Ectodermal cell (in vitro differentiated cells): ENCODE data around the gene CCDC137. TPM values are rescaled to one million over a fixed set of nuclear protein-coding genes. Genes with fewer than 3 reads are reported as not detected.
"Not testable (repeated sequence)": the region's sequence is repeated elsewhere in the genome, so short reads cannot be mapped to it uniquely, and the experiment has no call there.

Experiments
- H3K27ac ChIP-seq: 2 replicates; pipeline ENCODE4 v1.7.0; 2013; ENCODE audit warnings: mild to moderate bottlenecking, low read depth, low read length; ENCODE audit not compliant: insufficient read depth, poor library complexity, severe bottlenecking
- H3K27me3 ChIP-seq: 2 replicates; pipeline ENCODE4 v1.7.0; 2013; ENCODE audit warnings: mild to moderate bottlenecking, low read length; ENCODE audit not compliant: insufficient read depth, control insufficient read depth, poor library complexity, severe bottlenecking
- H3K36me3 ChIP-seq: one replicate; pipeline ENCODE4 v1.7.0; 2013; ENCODE audit warnings: low read length; ENCODE audit not compliant: control insufficient read depth, insufficient read depth
- H3K4me1 ChIP-seq: one replicate; pipeline ENCODE4 v1.7.0; 2013; ENCODE audit warnings: low read length; ENCODE audit not compliant: control insufficient read depth, insufficient read depth
- H3K4me3 ChIP-seq: 2 replicates; pipeline ENCODE4 v1.7.0; 2013; ENCODE audit warnings: low read depth, low read length, control low read depth; ENCODE audit not compliant: insufficient read depth
- H3K9me3 ChIP-seq: 2 replicates; pipeline ENCODE4 v1.7.0; 2013; ENCODE audit warnings: mild to moderate bottlenecking, low read length, moderate library complexity; ENCODE audit not compliant: control insufficient read depth
- WGBS, 2 experiments: methylation state at CpG; one replicate each; pipeline ENCODE4 v1.1.7; 2013; ENCODE audit warnings: missing lambda C conversion rate in 2 of 2; 5-methylcytosine and 5-hydroxymethylcytosine counted together
- polyA plus RNA-seq, 4 experiments: library from polyadenylated mRNA; stranded (reverse); fragments of 50-300 nt; gene quantifications; one replicate each; pipeline ENCODE4 v1.2.3, GENCODE V29; 2013

Gene CCDC137, protein sequence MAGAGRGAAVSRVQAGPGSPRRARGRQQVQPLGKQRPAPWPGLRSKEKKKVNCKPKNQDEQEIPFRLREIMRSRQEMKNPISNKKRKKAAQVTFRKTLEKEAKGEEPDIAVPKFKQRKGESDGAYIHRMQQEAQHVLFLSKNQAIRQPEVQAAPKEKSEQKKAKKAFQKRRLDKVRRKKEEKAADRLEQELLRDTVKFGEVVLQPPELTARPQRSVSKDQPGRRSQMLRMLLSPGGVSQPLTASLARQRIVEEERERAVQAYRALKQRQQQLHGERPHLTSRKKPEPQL
- polyA plus RNA-seq (2013, experiment 1 of 4): 39.7 TPM
- polyA plus RNA-seq (2013, experiment 2 of 4): 34.3 TPM
- polyA plus RNA-seq (2013, experiment 3 of 4): 30.9 TPM
- polyA plus RNA-seq (2013, experiment 4 of 4): 32.6 TPM

DNA sequence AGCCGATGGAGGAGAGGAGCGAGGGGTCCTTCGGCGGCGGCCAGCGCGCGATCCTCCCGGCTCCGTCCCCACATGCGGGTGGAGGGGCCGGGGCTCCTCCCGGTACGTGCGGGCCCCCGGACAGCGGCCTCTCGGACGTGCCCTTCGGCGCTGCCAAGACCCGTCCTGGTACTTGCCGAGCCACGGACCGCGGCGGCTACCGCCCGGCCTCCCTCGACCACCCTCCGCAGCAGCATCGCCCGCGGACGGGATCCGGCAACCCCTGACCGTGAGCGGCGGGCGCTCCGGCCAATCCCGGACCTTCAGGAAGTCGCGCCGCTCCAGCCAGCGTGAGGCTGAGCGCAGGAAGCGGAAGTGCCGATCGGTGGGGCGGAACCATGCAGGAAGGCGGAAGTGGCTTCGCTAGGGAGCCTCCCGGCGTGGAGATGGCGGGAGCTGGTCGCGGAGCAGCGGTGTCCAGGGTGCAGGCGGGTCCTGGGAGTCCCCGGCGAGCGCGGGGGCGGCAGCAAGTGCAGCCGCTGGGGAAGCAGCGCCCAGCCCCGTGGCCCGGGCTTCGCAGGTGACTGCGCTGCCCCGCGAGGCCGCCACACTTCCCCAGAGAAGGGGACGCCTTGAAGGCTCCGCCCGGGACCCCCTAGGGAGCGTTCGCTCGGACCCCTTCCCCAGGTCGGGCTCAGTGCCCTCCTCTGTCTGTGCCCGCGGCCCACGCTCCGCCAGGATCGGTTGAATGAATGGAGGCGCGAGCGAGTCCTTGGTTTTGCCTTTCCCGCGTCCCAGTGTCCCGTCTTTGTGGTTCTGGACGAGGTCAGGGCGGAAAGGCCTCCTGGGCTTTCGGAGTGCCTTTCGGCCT lies at the start of gene CCDC137, which contains the start of gene OXLD1:
TSS of gene CCDC137 (plus strand) at position 396 of the 850 bp plus-strand sequence. CDS start at position 426, 30 bp downstream.
TSS of gene OXLD1 (minus strand) at position 264 of the 850 bp plus-strand sequence. CDS start at position 236, 28 bp downstream.
- peak within 1 kb of the TSS; percentile 50 for H3K27ac ChIP-seq
- peak within 1 kb of the TSS; percentile 97 for H3K4me3 ChIP-seq
- peaks cover 5% of the 10 kb centered on the region for H3K4me1 ChIP-seq
- H3K27me3 ChIP-seq: no peaks in the 10 kb centered on the region
- H3K36me3 ChIP-seq: peaks cover 24% of the 10 kb centered on the region
- WGBS, 2 experiments: 0 to 1% methylated on average over 96 of the region's 96 CpGs
- H3K9me3 ChIP-seq: no peaks in the 10 kb centered on the region

DNA sequence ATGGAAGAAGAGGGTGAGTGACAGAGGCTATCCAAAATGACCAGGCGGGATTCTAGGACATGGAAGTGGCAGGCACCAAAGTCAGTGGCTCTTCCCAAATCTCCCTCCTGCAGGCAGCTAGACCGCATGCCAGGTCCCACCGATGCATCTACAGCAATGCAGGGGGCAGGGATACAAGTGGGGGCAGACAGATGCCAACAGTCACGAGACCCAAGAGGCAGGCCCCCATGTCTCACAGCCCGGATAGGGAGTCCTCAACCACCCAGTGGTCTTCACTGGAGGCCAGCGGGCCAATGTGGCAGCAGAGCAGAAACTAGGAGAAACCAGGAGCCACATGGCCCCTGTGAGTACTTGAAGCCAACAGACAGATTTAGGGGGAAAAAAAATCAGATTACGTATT lies 49.7 kb upstream of the CCDC137 start:
- Histone ChIP-seq H3K27me3 (no peaks in the 10 kb centered on the region), H3K4me1 (no peaks in the 10 kb centered on the region), H3K27ac (no peak overlapping the region), H3K36me3 (peaks cover 45% of the 10 kb centered on the region), H3K4me3 (no peak overlapping the region), H3K9me3 (no peaks in the 10 kb centered on the region)
- WGBS, 2 experiments: 41 to 48% methylated on average over 6 to 7 of the region's 7 CpGs

DNA sequence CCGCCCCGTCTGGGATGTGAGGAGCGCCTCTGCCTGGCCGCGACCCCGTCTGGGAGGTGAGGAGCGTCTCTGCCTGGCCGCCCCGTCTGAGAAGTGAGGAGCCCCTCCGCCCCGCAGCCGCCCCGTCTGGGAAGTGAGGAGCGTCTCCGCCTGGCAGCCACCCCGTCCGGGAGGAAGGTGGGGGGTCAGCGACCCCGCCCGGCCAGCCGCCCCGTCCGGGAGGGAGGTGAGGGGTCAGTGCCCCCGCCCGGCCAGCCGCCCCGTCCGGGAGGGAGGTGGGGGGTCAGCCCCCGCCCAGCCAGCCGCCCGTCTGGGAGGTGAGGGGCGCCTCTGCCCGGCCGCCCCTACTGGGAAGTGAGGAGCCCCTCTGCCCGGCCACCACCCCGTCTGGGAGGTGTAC lies 48.2 kb upstream of the CCDC137 start:
- H3K36me3 ChIP-seq: peaks cover 40% of the 10 kb centered on the region
- H3K4me3 ChIP-seq, H3K27ac ChIP-seq, H3K9me3 ChIP-seq, H3K27me3 ChIP-seq, H3K4me1 ChIP-seq: not testable (repeated sequence)
- WGBS, 2 experiments: 99% methylated on average over 13 to 17 of the region's 36 CpGs

DNA sequence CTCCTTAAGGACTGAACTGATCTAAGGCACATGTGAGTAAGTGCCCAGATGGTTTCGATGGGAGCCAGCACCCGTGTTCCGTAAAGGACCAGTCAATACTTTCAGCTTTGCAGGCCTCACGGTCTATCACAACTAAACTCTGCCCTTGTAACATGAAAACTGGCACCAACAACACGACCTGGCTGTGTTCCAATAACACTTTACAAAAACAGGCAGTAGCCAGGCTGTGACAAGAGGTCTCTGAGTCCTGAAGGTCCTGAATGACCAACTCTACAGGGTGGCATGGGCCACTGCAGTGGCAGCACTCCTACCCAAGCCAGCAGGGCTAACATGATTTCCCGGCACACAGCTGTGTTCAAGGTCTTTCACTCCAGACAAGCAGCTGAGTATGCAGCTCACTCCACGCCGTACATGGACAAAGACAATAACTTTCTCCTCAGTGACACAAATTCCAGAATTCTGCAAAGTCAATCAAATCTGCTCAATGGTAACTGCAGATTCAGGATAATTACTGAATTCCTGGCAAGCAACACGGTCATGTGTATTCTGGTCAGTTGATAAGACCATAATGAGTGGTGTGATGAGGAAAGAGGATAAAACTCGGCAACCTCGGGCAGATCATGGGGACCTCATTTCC lies 44.9 kb upstream of the CCDC137 start:
- peaks cover 59% of the 10 kb centered on the region for H3K36me3 ChIP-seq
- no peaks in the 10 kb centered on the region for H3K27me3 ChIP-seq
- H3K4me3 ChIP-seq: no peak overlapping the region
- no peak overlapping the region for H3K27ac ChIP-seq
- no peaks in the 10 kb centered on the region for H3K4me1 ChIP-seq
- whole genome bisulfite sequencing, 2 experiments: 94 to 95% methylated on average over 11 of the region's 11 CpGs
- H3K9me3 ChIP-seq: no peaks in the 10 kb centered on the region

DNA sequence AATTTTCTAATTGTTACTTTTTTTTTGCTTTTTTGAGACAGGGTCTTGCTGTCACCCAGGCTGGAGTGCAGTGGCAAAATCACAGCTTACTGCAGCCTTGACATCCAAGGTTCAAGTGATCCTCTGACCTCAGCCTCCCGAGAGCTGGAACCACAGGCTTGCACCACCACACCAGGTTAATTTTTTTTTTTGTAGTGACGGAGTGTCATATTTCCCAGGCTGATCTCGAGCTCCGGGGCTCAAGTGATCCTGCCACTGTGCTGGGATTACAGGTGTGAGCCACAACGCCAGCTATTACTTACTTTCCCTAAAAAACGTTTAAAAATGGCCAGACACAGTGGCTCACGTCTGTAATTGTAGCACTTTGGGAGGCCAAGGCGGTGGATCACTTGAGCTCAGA lies 36.3 kb upstream of the CCDC137 start:
- Histone ChIP-seq H3K4me3 (no peak overlapping the region), H3K27ac (no peak overlapping the region), H3K36me3 (peaks cover 26% of the 10 kb centered on the region), H3K9me3 (no peaks in the 10 kb centered on the region), H3K4me1 (peaks cover 1% of the 10 kb centered on the region), H3K27me3 (no peaks in the 10 kb centered on the region)
- WGBS, 2 experiments: 90 to 96% methylated on average over 8 of the region's 8 CpGs

DNA sequence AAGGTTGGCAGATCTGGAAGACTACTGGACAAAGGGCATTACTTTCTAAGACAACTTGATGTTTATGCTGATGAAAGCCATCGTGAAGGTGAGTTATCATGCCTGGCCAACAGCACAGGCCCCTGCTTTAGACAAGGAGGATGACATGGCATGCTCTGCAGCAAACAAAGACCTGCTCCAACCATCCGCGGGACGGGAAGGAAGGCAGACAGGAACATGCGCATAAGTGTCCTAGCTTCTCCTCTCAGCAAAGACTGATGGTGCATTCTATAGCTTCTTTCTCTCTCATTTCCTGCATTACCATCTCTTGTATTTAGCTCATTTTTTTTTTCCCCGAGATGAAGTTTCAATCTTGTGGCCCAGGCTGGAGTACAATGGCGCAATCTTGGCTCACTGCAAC lies 35.1 kb upstream of the CCDC137 start:
- H3K4me1 ChIP-seq: peaks cover 7% of the 10 kb centered on the region
- no peak overlapping the region for H3K4me3 ChIP-seq
- no peaks in the 10 kb centered on the region for H3K27me3 ChIP-seq
- WGBS, 2 experiments: 82% methylated on average over 7 of the region's 7 CpGs
- H3K36me3 ChIP-seq: peaks cover 16% of the 10 kb centered on the region
- no peaks in the 10 kb centered on the region for H3K9me3 ChIP-seq
- no peak overlapping the region for H3K27ac ChIP-seq

DNA sequence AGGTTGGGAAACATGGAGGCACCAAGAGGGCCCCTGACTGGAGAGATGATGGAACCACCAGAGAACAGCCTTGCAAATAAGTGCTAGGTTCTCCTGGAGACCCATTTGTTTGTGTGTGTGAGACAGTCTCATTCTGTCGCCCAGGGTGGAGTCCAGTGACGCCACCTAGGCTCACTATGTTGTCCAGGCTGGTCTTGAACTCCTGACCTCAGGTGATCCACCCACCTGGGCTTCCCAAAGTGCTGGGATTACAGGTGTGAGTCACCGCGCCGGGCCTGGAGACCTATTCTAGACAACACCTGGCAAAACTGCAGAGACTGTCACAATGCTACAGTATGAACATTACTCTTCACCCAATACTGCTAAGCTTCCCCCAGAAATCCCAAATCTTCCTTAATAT lies 31.1 kb upstream of the CCDC137 start:
- no peak overlapping the region for H3K27ac ChIP-seq
- H3K27me3 ChIP-seq: no peaks in the 10 kb centered on the region
- no peak overlapping the region for H3K4me3 ChIP-seq
- H3K9me3 ChIP-seq: no peaks in the 10 kb centered on the region
- peaks cover 7% of the 10 kb centered on the region for H3K4me1 ChIP-seq
- 92 to 96% methylated on average over 5 of the region's 5 CpGs for WGBS, 2 experiments
- H3K36me3 ChIP-seq: no peaks in the 10 kb centered on the region

DNA sequence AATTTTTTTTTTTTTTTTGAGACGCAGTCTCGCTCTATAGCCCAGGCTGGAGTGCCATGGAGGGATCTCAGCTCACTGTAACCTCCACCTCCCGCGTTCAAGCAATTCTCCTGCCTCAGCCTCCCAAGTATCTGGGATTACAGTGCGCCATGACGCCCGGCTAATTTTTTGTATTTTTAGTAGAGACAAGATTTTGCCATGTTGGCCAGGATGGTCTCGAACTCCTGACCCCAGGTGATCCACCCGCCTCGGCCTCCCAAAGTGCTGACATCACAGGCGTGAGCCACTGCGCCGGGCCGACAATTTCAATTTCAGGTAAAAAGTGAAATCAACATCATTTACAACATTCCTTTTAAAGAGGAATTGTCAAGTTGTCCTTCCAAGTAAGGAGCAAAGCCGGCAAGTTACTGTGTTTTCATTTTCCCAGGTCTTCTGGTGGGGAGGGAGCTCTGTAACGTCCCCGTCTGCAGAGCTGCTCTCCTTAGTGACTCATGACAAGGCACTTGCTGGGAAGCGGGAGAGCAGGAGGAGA lies 30.5 kb upstream of the CCDC137 start:
- H3K27ac ChIP-seq: no peak overlapping the region
- peak overlapping the region; percentile 97 for H3K4me3 ChIP-seq
- no peaks in the 10 kb centered on the region for H3K36me3 ChIP-seq
- 33 to 37% methylated on average over 18 of the region's 18 CpGs for WGBS, 2 experiments
- H3K9me3 ChIP-seq: no peaks in the 10 kb centered on the region
- peaks cover 7% of the 10 kb centered on the region for H3K4me1 ChIP-seq
- H3K27me3 ChIP-seq: no peaks in the 10 kb centered on the region

DNA sequence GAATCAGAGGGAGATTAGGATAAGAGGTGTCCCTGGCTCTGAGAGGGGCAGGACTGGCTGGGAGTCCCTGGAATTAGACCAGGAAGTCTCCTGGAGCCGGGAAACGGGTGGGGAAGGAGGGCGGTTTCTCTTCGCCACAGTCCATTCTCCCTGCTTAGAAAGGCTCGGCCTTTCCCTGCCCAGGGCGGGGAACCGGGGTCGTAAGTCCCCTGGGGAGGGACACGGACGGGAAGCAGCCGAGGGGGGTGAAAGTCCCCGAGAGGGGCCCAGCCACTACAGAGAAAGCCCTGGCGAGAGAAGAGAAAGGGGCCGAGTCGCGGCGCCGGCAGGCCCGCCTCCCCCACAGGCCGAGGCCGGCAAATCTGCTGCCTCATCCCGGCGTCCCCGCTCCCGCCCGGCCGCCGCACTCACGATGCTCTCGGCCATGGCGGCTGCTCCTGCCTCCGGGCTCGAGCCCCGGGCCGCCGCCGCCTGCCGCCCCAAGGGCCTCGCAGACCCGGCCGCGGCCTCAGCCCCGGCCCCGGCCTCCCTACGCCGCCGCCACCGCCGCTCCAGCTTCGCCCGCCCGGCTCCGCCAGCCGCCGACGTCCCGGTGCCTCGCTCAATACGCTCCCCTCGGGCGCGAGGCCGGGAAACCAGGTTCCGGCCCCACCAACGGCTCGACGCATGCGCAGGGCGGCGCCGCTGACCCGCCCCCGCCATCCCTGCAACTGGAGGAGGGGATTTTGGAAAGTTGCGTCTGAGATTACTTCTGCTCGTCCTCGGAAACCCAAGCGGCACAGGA lies 29.8 kb upstream of the CCDC137 start, which contains the start of the genes NPLOC4 and TSPAN10:
TSS of gene NPLOC4 (minus strand) at position 608 of the 784 bp plus-strand sequence. CDS start at position 426, 182 bp downstream.
TSS of gene TSPAN10 (plus strand) at position 692 of the 784 bp plus-strand sequence. CDS start 5,217 bp downstream, outside the sequence.
- no peaks in the 10 kb centered on the region for H3K36me3 ChIP-seq
- no peaks in the 10 kb centered on the region for H3K27me3 ChIP-seq
- H3K4me1 ChIP-seq: peaks cover 7% of the 10 kb centered on the region
- peak within 1 kb of the TSS; percentile 79 for H3K27ac ChIP-seq
- H3K9me3 ChIP-seq: no peaks in the 10 kb centered on the region
- H3K4me3 ChIP-seq: peak within 1 kb of the TSS; percentile 97
- 0% methylated on average over 77 of the region's 77 CpGs for WGBS, 2 experiments
